HG03571 (cell line): ENCODE results near the gene NXPH1.

Source experiments
- ATAC-seq: cut with Tn5 transposase; IDR thresholded peaks from one replicate; pipeline ENCODE4 v1.9.1; 2021; ENCODE audit not compliant: unreplicated experiment

Gene NXPH1

GRCh38 chr7:8435590-8436545 is 2.5 kb downstream of the NXPH1 start:
- no peak for ATAC-seq

DNA sequence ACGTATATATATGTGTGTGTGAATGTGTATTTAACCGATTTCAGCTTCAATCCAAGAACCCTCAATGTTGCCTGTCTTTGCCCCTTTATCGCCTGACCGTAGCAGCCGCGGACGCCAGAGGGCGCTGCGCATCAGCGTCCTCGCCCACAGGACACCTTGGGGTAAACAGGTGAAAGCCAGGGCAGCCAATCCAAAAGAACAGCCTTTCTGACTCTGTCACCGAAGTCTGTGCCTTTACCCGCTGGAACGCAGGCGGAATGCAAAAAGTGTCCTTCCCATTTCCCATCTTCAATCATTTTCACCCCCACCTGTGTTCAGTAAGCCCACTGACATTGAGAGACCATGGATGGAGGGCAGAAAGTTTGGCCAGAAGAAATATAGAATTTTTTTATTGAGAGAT is 3.6 kb downstream of the NXPH1 start:
- ATAC-seq, result peak; percentile 66

DNA sequence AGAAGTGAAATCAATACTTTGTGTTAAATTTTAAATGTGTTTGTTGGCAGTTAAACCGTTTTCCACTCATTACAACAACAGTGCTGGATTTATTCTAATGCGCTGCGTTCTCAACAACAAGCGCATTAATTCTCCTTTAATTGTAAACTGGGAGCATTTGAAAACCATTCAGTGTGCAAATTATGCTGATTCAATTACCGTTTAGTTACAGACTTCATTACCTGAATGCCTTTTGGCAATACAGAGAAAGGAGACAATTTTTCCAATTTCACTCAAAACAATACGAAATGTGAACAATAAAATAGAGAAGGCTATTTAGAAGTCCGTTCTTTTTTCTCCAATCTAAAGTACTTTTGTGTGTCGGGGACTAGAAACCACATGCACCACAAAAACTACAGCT is 4.2 kb downstream of the NXPH1 start:
- ATAC-seq, result no peak

DNA sequence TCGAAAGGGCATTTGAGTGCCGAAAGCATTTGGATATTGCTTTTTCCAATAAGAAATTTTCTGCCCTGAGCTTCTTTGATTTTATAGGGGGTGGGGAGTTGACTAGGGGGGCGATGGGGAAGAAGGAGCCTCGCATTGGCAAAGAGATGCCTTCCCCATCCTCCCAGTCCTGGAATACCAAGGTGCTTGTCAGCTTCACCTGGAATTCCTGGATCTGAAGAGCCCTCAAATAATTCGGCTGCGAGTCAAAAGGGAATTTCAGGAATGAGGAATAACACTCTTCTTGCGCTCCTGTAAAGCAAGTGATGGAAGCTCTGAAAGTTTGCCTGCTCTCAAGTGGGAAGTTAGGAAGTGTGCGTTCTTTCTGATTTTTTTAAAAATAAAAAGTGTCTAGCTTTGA is 7.3 kb downstream of the NXPH1 start:
- no peak for ATAC-seq

- ATAC-seq, result no peak
These were observed 7.9 kb downstream of the NXPH1 start for GRCh38 chr7:8441106-8441965.

- ATAC-seq, result no peak
These were observed 8.8 kb downstream of the NXPH1 start for GRCh38 chr7:8442051-8442813.

- ATAC-seq, result no peak
These were observed 9.4 kb downstream of the NXPH1 start for GRCh38 chr7:8442814-8443304.

DNA sequence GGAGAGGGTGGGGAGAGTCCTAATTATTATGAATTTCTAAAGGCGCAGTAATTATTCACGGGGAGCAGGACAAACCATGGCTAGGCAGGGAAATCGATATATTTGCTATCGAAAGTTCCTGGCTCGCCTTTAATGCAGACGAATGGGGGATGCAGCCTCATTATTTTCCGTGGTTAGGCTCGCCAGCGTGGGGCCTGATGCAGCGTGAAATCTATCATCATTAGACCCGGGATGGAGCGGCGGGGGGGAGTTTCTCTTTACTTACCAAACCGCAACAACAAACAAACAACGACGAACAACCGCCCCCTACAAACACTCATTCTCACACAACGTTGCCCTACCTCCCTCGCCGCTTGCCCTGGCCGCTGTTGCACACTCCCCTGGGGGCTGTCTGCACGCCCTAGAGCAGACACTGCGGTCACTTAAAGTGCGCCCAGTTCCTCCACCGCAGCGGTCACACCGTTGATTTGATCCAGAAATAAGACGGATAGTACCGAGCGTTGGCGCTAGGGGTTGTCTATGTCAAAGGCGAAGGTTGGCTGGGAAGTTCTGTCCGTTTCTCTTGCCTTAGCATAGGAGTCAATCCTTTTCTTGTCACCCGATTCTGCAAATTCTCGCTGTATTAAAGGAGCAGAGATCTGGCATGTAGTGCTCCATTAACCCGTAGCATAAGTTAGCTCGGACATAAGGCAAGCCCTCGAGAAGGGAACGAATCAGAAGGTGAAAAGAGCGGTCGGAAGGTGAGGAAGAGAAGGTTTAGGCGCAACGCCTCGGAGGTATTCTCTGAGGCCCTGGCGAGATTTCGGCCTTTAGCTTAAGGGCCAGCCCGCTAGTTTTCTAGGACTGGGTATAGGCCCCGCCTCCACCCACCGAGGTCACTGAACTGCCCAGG is 10.4 kb downstream of the NXPH1 start:
- ATAC-seq, result no peak

DNA sequence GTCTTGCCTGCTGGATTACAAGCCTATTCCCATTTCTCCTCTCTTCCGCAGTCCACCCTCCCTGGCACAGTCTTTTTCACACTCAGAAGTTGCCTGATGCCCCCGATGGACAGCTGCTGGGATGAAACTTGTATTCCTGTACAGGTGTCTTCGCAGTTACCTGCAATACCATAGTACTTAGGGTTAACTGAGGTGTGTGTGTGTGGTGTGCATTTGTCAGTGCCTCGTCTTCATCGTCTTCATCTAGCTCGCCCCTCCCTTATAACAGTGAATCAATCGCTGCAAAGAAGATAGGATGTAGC is 11.0 kb downstream of the NXPH1 start:
- ATAC-seq, result no peak

- no peak for ATAC-seq
These were observed 20.1 kb downstream of the NXPH1 start for GRCh38 chr7:8453535-8453934.

- no peak for ATAC-seq
These were observed 22.0 kb downstream of the NXPH1 start for GRCh38 chr7:8455426-8455825.

DNA sequence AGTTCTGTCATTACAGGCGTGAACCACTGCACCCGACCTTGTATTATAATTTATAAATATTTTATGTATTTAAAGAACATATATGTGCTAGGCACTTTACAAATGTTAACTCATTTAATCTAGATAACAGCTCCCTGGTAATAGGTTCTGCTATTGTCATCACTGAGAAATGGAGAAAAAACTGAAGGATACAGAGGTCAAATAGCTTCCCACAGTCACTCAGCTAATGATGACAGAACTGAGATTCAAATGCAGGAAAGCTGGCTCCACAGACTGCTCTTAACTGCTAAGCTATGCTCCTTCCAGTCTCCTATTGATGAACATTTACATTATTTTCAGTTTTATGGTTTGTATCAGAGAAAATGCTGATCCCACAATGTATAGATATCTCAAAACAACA is 28.9 kb downstream of the NXPH1 start:
- no peak for ATAC-seq

DNA sequence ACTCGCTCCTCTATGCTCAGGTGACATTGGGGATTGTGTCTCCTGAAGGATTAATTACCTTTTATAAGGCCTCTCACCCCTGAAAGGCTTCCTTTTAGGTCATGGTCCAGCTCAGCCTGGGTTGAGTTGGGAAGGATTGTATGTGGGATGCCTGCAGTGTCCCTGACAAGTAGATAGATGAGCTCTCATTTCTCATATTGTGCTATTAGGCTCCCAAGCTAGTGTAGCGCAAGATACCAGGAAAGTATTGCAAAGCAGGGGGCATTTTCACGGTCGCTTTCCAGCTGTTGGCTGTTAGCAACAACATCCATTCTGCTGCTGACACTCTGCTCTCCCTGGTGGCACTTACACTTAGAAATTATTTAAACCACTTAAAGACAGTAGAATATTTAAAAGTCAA is 31.9 kb downstream of the NXPH1 start:
- no peak for ATAC-seq

DNA sequence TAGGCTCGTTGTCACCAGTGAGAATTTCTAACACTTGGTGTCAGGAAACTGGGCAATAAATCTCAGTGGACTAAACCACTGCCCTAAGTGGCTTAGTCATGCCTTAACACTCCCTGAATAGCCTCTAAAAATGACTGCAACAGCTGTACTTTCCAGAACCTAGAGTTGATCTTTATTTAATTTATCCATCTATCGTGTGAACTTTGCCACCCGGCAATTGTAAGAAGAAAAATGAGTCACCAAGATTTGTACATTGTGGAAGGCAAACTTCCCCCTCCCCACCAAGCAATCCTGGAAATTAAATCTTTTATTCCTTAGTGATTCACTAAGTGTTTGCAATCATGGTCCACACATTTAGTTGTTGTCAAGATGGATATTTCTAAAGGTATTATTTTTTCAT is 47.1 kb downstream of the NXPH1 start:
- ATAC-seq, result no peak

- no peak for ATAC-seq
These were observed 47.7 kb downstream of the NXPH1 start for GRCh38 chr7:8481096-8481495.

DNA sequence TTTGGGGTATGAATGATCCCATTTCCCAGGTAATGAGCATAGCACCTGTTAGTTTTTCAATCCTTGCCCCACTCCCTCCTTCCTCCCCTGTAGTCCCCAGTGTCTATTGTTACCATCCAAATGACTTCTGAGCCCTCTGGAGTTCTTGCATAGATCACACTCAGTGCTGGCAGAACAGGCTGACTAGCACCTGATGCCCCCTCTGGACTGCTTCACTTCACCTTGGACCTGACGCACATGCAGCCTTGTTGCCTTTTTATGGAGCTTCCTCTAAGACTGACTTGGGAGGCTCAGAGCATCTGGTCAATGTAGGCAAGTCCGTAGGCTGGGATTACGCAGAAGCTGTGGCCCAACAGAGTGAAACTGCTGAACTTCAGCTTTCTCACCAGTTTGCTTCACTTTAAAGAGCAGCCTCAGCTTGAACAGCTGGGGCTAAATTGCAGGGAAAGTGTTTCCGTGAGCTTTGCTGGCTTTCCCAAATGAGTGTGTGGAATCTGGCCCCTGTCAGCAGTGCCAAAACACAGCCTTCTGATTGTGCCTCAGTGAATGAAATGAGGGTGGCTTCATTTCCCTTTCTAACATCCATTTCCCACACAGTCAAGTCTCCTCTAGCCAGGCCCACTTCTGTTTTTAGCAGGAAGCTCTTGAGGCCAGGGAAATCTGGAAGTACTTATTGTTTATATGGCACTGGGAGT is 48.5 kb downstream of the NXPH1 start:
- no peak for ATAC-seq

- no peak for ATAC-seq
These were observed 57.1 kb downstream of the NXPH1 start for GRCh38 chr7:8490391-8491045.

GRCh38 chr7:8491106-8491505 is 57.7 kb downstream of the NXPH1 start:
- ATAC-seq, result no peak
